ENCODE data around the gene CSRNP3.

DNA sequence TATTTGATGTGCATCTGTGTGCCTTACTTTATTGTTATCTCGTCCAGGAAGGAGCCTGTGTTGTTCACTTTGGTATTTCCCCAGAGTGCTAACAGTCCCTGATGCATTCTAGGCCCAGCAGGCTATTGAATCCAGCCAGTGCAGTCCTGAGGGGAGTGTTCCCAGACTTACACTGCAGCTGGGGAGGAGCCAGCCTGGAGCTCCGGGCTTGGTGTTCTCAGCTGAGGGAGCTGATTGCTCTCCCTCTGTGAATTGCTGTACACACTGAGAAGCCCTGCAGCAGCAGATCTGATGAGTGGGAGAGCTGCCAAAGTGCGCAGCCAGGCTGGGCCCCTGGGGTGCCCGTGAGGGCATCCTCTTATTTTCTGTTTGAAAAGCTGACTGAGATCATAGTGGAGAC lies 165.4 kb downstream of the CSRNP3 start:
- TF ChIP-seq, protein P1, sequence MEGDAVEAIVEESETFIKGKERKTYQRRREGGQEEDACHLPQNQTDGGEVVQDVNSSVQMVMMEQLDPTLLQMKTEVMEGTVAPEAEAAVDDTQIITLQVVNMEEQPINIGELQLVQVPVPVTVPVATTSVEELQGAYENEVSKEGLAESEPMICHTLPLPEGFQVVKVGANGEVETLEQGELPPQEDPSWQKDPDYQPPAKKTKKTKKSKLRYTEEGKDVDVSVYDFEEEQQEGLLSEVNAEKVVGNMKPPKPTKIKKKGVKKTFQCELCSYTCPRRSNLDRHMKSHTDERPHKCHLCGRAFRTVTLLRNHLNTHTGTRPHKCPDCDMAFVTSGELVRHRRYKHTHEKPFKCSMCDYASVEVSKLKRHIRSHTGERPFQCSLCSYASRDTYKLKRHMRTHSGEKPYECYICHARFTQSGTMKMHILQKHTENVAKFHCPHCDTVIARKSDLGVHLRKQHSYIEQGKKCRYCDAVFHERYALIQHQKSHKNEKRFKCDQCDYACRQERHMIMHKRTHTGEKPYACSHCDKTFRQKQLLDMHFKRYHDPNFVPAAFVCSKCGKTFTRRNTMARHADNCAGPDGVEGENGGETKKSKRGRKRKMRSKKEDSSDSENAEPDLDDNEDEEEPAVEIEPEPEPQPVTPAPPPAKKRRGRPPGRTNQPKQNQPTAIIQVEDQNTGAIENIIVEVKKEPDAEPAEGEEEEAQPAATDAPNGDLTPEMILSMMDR (IDR thresholded peaks at IDR 0.05) = no peak
- no peak for TF ChIP-seq POLR2A (IDR thresholded peaks at IDR 0.05)
